Vagina (tissue), 2 donors: ENCODE results near the gene DEFB112. TPM values are rescaled to one million over a fixed set of nuclear protein-coding genes. Genes with fewer than 3 reads are reported as not detected.

Source experiments
- DNase-seq, 2 donors: peaks; one replicate each; pipeline ENCODE4 v3.0.0-alpha.2; 2017; ENCODE audit errors: extremely low spot score in 2 of 2
- H3K27ac ChIP-seq: fragments of 200-600 bp; sonication (generic); one replicate; pipeline ENCODE4 v1.5.1; 2019
- H3K27me3 ChIP-seq: fragments of 200-600 bp; sonication (generic); one replicate; pipeline ENCODE4 v1.5.1; 2019
- H3K36me3 ChIP-seq, 2 donors: fragments of 200-600 bp; sonication (generic); one replicate each; pipeline ENCODE4 v1.5.1; 2017 to 2019
- H3K4me1 ChIP-seq: fragments of 200-600 bp; sonication (generic); one replicate; pipeline ENCODE4 v1.5.1; 2019
- H3K4me3 ChIP-seq, 2 donors: fragments of 200-600 bp; sonication (generic); 1 replicate in 1 of 2; 2 replicates in 1 of 2; pipeline ENCODE4 v1.5.1; 2016 to 2019
- H3K9me3 ChIP-seq: fragments of 200-600 bp; sonication (generic); one replicate; pipeline ENCODE4 v1.5.1; 2019
- POLR2A ChIP-seq, 2 donors: fragments of 450-650 bp; IDR thresholded peaks; one replicate each; pipeline ENCODE4 v1.6.1; 2017; ENCODE audit warnings: antibody characterized with exemption in 2 of 2, mild to moderate bottlenecking in 2 of 2, moderate library complexity in 2 of 2
- POLR2AphosphoS5 ChIP-seq, 2 donors: sonication (generic); formaldehyde crosslinking; IDR thresholded peaks; one replicate each; pipeline ENCODE4 v1.9.0; 2017; ENCODE audit warnings: antibody characterized with exemption in 2 of 2, mild to moderate bottlenecking in 2 of 2, low read depth in 1 of 2; ENCODE audit not compliant: insufficient read depth in 1 of 2
- intact Hi-C: fragments of 100-400 bp; cut with DNase I; formaldehyde crosslinking; loops from one replicate; pipeline ENCODE4 v1.15.1; 2023
- total RNA-seq: library from RNA; depleted of rRNA; stranded (reverse); fragments of >200 nt; gene quantifications from one replicate; pipeline ENCODE4 v1.2.3, GENCODE V29; 2016
- TF ChIP-seq, protein P1 (sequence below), 3 experiments: fragments of 450-650 bp in 2 of 3; fragments of 200-600 bp in 1 of 3; sonication (generic) in 1 of 3; IDR thresholded peaks; one replicate each; pipeline ENCODE4 v1.5.1; 2017 to 2019; ENCODE audit warnings: antibody characterized with exemption in 3 of 3, mild to moderate bottlenecking in 2 of 3, moderate library complexity in 2 of 3

DEFB112 gene, protein sequence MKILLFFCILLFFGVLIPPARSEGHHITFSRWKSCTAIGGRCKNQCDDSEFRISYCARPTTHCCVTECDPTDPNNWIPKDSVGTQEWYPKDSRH
- total RNA-seq: not detected

GRCh38 chr6:50049829-50050228, at the start of gene DEFB112:
TSS of gene DEFB112 (minus strand) at chr6:50049929. CDS start at chr6:50049869, 60 bp downstream.
- Histone ChIP-seq H3K9me3 (no peaks in the 10 kb centered on the region), H3K4me1 (no peaks in the 10 kb centered on the region), H3K4me3 (no peak within 1 kb of the TSS), H3K27ac (no peak within 1 kb of the TSS), H3K36me3 (no peaks in the 10 kb centered on the region), H3K27me3 (no peaks in the 10 kb centered on the region)
- intact Hi-C loops: no loop called here
- TF ChIP-seq, protein P1, sequence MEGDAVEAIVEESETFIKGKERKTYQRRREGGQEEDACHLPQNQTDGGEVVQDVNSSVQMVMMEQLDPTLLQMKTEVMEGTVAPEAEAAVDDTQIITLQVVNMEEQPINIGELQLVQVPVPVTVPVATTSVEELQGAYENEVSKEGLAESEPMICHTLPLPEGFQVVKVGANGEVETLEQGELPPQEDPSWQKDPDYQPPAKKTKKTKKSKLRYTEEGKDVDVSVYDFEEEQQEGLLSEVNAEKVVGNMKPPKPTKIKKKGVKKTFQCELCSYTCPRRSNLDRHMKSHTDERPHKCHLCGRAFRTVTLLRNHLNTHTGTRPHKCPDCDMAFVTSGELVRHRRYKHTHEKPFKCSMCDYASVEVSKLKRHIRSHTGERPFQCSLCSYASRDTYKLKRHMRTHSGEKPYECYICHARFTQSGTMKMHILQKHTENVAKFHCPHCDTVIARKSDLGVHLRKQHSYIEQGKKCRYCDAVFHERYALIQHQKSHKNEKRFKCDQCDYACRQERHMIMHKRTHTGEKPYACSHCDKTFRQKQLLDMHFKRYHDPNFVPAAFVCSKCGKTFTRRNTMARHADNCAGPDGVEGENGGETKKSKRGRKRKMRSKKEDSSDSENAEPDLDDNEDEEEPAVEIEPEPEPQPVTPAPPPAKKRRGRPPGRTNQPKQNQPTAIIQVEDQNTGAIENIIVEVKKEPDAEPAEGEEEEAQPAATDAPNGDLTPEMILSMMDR (IDR thresholded peaks at IDR 0.05): no peak
- TF ChIP-seq POLR2A (IDR thresholded peaks at IDR 0.05) (no peak), POLR2AphosphoS5 (IDR thresholded peaks at IDR 0.05; ENCODE audit: insufficient read depth in 1 of 2, low read depth in 1 of 2) (no peak)
- DNase-seq: no peak

GRCh38 chr6:50098641-50098993, 48.9 kb upstream of the DEFB112 start:
- no peaks in the 10 kb centered on the region for H3K4me1 ChIP-seq
- no peaks in the 10 kb centered on the region for H3K9me3 ChIP-seq
- intact Hi-C loops: no loop called here
- H3K27ac ChIP-seq: no peak overlapping the region
- no peaks in the 10 kb centered on the region for H3K36me3 ChIP-seq
- TF ChIP-seq POLR2AphosphoS5 (IDR thresholded peaks at IDR 0.05; ENCODE audit: insufficient read depth in 1 of 2, low read depth in 1 of 2) (no peak), POLR2A (IDR thresholded peaks at IDR 0.05) (no peak)
- TF ChIP-seq, protein P1 (IDR thresholded peaks at IDR 0.05): no peak
- no peak overlapping the region for H3K4me3 ChIP-seq
- no peak for DNase-seq
- H3K27me3 ChIP-seq: no peaks in the 10 kb centered on the region

- TF ChIP-seq POLR2A (IDR thresholded peaks at IDR 0.05) (no peak), POLR2AphosphoS5 (IDR thresholded peaks at IDR 0.05; ENCODE audit: insufficient read depth in 1 of 2, low read depth in 1 of 2) (no peak)
- TF ChIP-seq, protein P1 (IDR thresholded peaks at IDR 0.05): no peak
- no peak for DNase-seq
- H3K4me1 ChIP-seq: no peaks in the 10 kb centered on the region
- no peaks in the 10 kb centered on the region for H3K36me3 ChIP-seq
- no peak overlapping the region for H3K27ac ChIP-seq
- no peaks in the 10 kb centered on the region for H3K27me3 ChIP-seq
- intact Hi-C loops: no loop called here
- no peak overlapping the region for H3K4me3 ChIP-seq
- H3K9me3 ChIP-seq: no peaks in the 10 kb centered on the region
Observed at GRCh38 chr6:50097966-50098640, 48.4 kb upstream of the DEFB112 start.

GRCh38 chr6:50096296-50096695, 46.6 kb upstream of the DEFB112 start:
- DNase-seq: no peak
- no peak overlapping the region for H3K4me3 ChIP-seq
- no peaks in the 10 kb centered on the region for H3K4me1 ChIP-seq
- intact Hi-C loops: no loop called here
- no peaks in the 10 kb centered on the region for H3K27me3 ChIP-seq
- H3K9me3 ChIP-seq: no peaks in the 10 kb centered on the region
- TF ChIP-seq, protein P1 (IDR thresholded peaks at IDR 0.05): no peak
- TF ChIP-seq POLR2A (IDR thresholded peaks at IDR 0.05) (no peak), POLR2AphosphoS5 (IDR thresholded peaks at IDR 0.05; ENCODE audit: insufficient read depth in 1 of 2, low read depth in 1 of 2) (no peak)
- no peak overlapping the region for H3K27ac ChIP-seq
- no peaks in the 10 kb centered on the region for H3K36me3 ChIP-seq

DNA sequence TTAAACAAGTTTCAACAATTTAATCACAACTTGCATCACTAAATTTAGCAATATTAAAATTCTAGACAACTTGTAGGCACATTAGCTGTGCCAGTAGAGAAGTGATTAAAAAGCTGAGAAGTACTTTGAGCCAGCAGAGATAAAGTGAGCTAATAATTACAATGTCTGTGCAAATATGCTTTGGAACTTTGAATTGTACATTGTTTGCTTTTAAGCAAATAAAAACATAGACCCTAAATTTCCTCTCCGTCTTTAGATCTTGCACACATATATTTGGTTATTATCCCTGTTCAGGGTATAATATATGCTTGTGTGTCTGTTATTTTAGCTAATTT, 44.2 kb upstream of the DEFB112 start:
- Histone ChIP-seq H3K27ac (no peak overlapping the region), H3K9me3 (no peaks in the 10 kb centered on the region), H3K4me1 (no peaks in the 10 kb centered on the region), H3K27me3 (no peaks in the 10 kb centered on the region), H3K4me3 (no peak overlapping the region), H3K36me3 (no peaks in the 10 kb centered on the region)
- DNase-seq: no peak
- TF ChIP-seq POLR2AphosphoS5 (IDR thresholded peaks at IDR 0.05; ENCODE audit: insufficient read depth in 1 of 2, low read depth in 1 of 2) (no peak), POLR2A (IDR thresholded peaks at IDR 0.05) (no peak)
- TF ChIP-seq, protein P1 (IDR thresholded peaks at IDR 0.05): no peak
- intact Hi-C loops: no loop called here
